HL-60/S4 treated with phorbol 12-myristate 13-acetate at 8.2 ng/mL for 4 days and 3 days (cell line): ENCODE results near the gene ETV5.

Experiments used
- in situ Hi-C: fragments of 300-500 bp; cut with MboI; formaldehyde crosslinking; loops from 2 replicates; pipeline ENCODE4 v1.15.0; 2022; ENCODE audit warnings: low sequenced_read_pairs

Gene ETV5

GRCh38 chr3:186070133-186070532 lies 38.8 kb downstream of the ETV5 start:
- in situ Hi-C loops, result no loop called here

- in situ Hi-C loops, result no loop called here
Measured at GRCh38 chr3:186069199-186069598, 39.7 kb downstream of the ETV5 start.

- in situ Hi-C loops, result no loop called here
Measured at GRCh38 chr3:186068243-186068552, 40.7 kb downstream of the ETV5 start.

- in situ Hi-C loops, result no loop called here
Measured at GRCh38 chr3:186067360-186068242, 41.3 kb downstream of the ETV5 start.

- in situ Hi-C loops, result no loop called here
Measured at GRCh38 chr3:186060222-186060621, 48.7 kb downstream of the ETV5 start.

GRCh38 chr3:186059192-186059591 lies 49.7 kb downstream of the ETV5 start:
- in situ Hi-C loops, result no loop called here

- in situ Hi-C loops, result no loop called here
Measured at GRCh38 chr3:186058225-186058624, 50.7 kb downstream of the ETV5 start.

GRCh38 chr3:186057594-186057993 lies 51.3 kb downstream of the ETV5 start:
- in situ Hi-C loops, result no loop called here

- in situ Hi-C loops, result no loop called here
Measured at GRCh38 chr3:186054792-186055352, 54.0 kb downstream of the ETV5 start.

GRCh38 chr3:186053954-186054791 lies 54.7 kb downstream of the ETV5 start:
- in situ Hi-C loops, result no loop called here

- in situ Hi-C loops, result no loop called here
Measured at GRCh38 chr3:186052096-186052840, 56.6 kb downstream of the ETV5 start.

- in situ Hi-C loops, result no loop called here
Measured at GRCh38 chr3:186049001-186049400, 59.9 kb downstream of the ETV5 start.

- in situ Hi-C loops, result no loop called here
Measured at GRCh38 chr3:186048119-186048518, 60.8 kb downstream of the ETV5 start.

- in situ Hi-C loops, result no loop called here
Measured at GRCh38 chr3:186046838-186047237, 62.1 kb downstream of the ETV5 start.

GRCh38 chr3:186044968-186045367 lies 63.9 kb downstream of the ETV5 start:
- in situ Hi-C loops, result no loop called here

GRCh38 chr3:186044427-186044826 lies 64.5 kb downstream of the ETV5 start:
- in situ Hi-C loops, result no loop called here

- in situ Hi-C loops, result no loop called here
Measured at GRCh38 chr3:186042521-186043202, 66.2 kb downstream of the ETV5 start.

GRCh38 chr3:186042036-186042435 lies 66.9 kb downstream of the ETV5 start:
- in situ Hi-C loops, result no loop called here

- in situ Hi-C loops, result no loop called here
Measured at GRCh38 chr3:186038360-186038759, 70.5 kb downstream of the ETV5 start.

- in situ Hi-C loops, result no loop called here
Measured at GRCh38 chr3:186035277-186035676, 73.6 kb downstream of the ETV5 start.
